H9 (cell line): ENCODE results near the gene DLGAP4. TPM values are rescaled to one million over a fixed set of nuclear protein-coding genes. Genes with fewer than 3 reads are reported as not detected.

Source experiments
- DNase-seq: peaks from one replicate; pipeline ENCODE4 v3.0.0-alpha.2; 2017
- H2AFZ ChIP-seq: one replicate; pipeline ENCODE4 v1.6.1; 2013; ENCODE audit warnings: mild to moderate bottlenecking, low read length, control low read depth, moderate library complexity
- H2AK5ac ChIP-seq: 2 replicates; pipeline ENCODE4 v1.6.1; 2013; ENCODE audit warnings: low read length, control low read depth, mixed read lengths; ENCODE audit not compliant: insufficient read length
- H2BK120ac ChIP-seq: one replicate; pipeline ENCODE4 v1.6.1; 2013; ENCODE audit warnings: low read depth, mild to moderate bottlenecking, low read length, control low read depth, inconsistent platforms; ENCODE audit not compliant: poor library complexity, severe bottlenecking
- H2BK12ac ChIP-seq: 2 replicates; pipeline ENCODE4 v1.6.1; 2013; ENCODE audit warnings: low read length, control low read depth, mixed read lengths, low read depth; ENCODE audit not compliant: insufficient read length
- H2BK15ac ChIP-seq: 2 replicates; pipeline ENCODE4 v1.6.1; 2013; ENCODE audit warnings: low read depth, low read length, control low read depth
- H2BK20ac ChIP-seq: one replicate; pipeline ENCODE4 v1.6.1; 2013; ENCODE audit warnings: low read depth, mild to moderate bottlenecking, low read length, control low read depth, inconsistent platforms; ENCODE audit not compliant: poor library complexity, severe bottlenecking
- H2BK5ac ChIP-seq: 2 replicates; pipeline ENCODE4 v1.6.1; 2013; ENCODE audit warnings: low read length, control low read depth, mixed read lengths; ENCODE audit not compliant: insufficient read length
- H3K14ac ChIP-seq: 2 replicates; pipeline ENCODE4 v1.6.1; 2013; ENCODE audit warnings: low read length, control low read depth; ENCODE audit not compliant: insufficient read depth
- H3K18ac ChIP-seq: 2 replicates; pipeline ENCODE4 v1.6.1; 2013; ENCODE audit warnings: low read depth, mild to moderate bottlenecking, mixed read lengths, low read length, control low read depth; ENCODE audit not compliant: insufficient read length
- H3K23ac ChIP-seq: 2 replicates; pipeline ENCODE4 v1.6.1; 2013; ENCODE audit warnings: low read length, control low read depth, mixed read lengths, low read depth; ENCODE audit not compliant: insufficient read length
- H3K23me2 ChIP-seq: 2 replicates; pipeline ENCODE4 v1.6.1; 2013; ENCODE audit warnings: low read depth, mild to moderate bottlenecking, mixed read lengths, low read length, control low read depth; ENCODE audit not compliant: insufficient read length, poor library complexity, severe bottlenecking
- H3K27ac ChIP-seq: 2 replicates; pipeline ENCODE4 v1.5.1; 2013; ENCODE audit warnings: low read length, control low read depth, mixed read lengths, low read depth; ENCODE audit not compliant: insufficient read length
- H3K27me3 ChIP-seq: 2 replicates; pipeline ENCODE4 v1.6.1; 2013; ENCODE audit warnings: low read length, control low read depth, inconsistent platforms; ENCODE audit not compliant: insufficient read depth
- H3K4ac ChIP-seq: 2 replicates; pipeline ENCODE4 v1.6.1; 2013; ENCODE audit warnings: low read depth, mild to moderate bottlenecking, control low read depth, inconsistent platforms, low read length, moderate library complexity
- H3K4me1 ChIP-seq: 2 replicates; pipeline ENCODE4 v1.6.1; 2013; ENCODE audit warnings: low read length, control low read depth, inconsistent platforms; ENCODE audit not compliant: insufficient read depth
- H3K4me2 ChIP-seq: 2 replicates; pipeline ENCODE4 v1.6.1; 2013; ENCODE audit warnings: low read length, control low read depth, mixed read lengths; ENCODE audit not compliant: insufficient read length, insufficient read depth
- H3K56ac ChIP-seq: 2 replicates; pipeline ENCODE4 v1.6.1; 2013; ENCODE audit warnings: low read depth, mild to moderate bottlenecking, mixed read lengths, low read length, control low read depth; ENCODE audit not compliant: insufficient read length
- H3K79me1 ChIP-seq: 2 replicates; pipeline ENCODE4 v1.6.1; 2013; ENCODE audit warnings: low read depth, mild to moderate bottlenecking, moderate library complexity, low read length, control low read depth, inconsistent platforms; ENCODE audit not compliant: insufficient read depth, poor library complexity, severe bottlenecking
- H3K79me2 ChIP-seq: 2 replicates; pipeline ENCODE4 v1.6.1; 2013; ENCODE audit warnings: low read length, control low read depth, inconsistent platforms; ENCODE audit not compliant: insufficient read depth
- H3K9ac ChIP-seq: 2 replicates; pipeline ENCODE4 v1.6.1; 2013; ENCODE audit warnings: low read length, control low read depth, mixed read lengths; ENCODE audit not compliant: insufficient read length; ENCODE audit errors: extremely low read depth
- H3K9me3 ChIP-seq: one replicate; pipeline ENCODE4 v1.6.1; 2013; ENCODE audit warnings: low read depth, low read length, inconsistent platforms; ENCODE audit not compliant: control insufficient read depth
- H3T11ph ChIP-seq: one replicate; pipeline ENCODE4 v1.6.1; 2013; ENCODE audit warnings: mild to moderate bottlenecking, low read length, control low read depth, inconsistent platforms
- H4K20me1 ChIP-seq: one replicate; pipeline ENCODE4 v1.6.1; 2013; ENCODE audit not compliant: control insufficient read depth, insufficient read length, insufficient read depth
- H4K5ac ChIP-seq: 2 replicates; pipeline ENCODE4 v1.6.1; 2013; ENCODE audit warnings: low read depth, mild to moderate bottlenecking, mixed read lengths, low read length, control low read depth; ENCODE audit not compliant: insufficient read length
- H4K8ac ChIP-seq: replicated peaks from 2 replicates; pipeline ENCODE4 v1.6.1; 2013; ENCODE audit warnings: low read length, control low read depth, mixed read lengths, low read depth; ENCODE audit not compliant: insufficient read length
- H4K91ac ChIP-seq: 2 replicates; pipeline ENCODE4 v1.6.1; 2013; ENCODE audit warnings: low read depth, mild to moderate bottlenecking, moderate library complexity, mixed read lengths, low read length, control low read depth; ENCODE audit not compliant: insufficient read length
- H3K27ac Mint-ChIP-seq, 3 experiments: 2 replicates in 2 of 3; 3 replicates in 1 of 3; pipeline ENCODE4 v1.8.0; 2020 to 2021; ENCODE audit warnings: mixed read lengths in 3 of 3, mild to moderate bottlenecking in 1 of 3, moderate library complexity in 1 of 3
- H3K27me3 Mint-ChIP-seq: 2 replicates; pipeline ENCODE4 v1.8.0; 2021; ENCODE audit warnings: low read depth, mild to moderate bottlenecking, moderate library complexity, mixed read lengths
- H3K36me3 Mint-ChIP-seq, 3 experiments: 2 replicates in 2 of 3; 3 replicates in 1 of 3; pipeline ENCODE4 v1.8.0; 2020 to 2021; ENCODE audit warnings: low read depth in 3 of 3, mixed read lengths in 3 of 3; ENCODE audit not compliant: insufficient read depth in 1 of 3
- H3K4me1 Mint-ChIP-seq, 2 experiments: 2 replicates each; pipeline ENCODE4 v1.8.0; 2020; ENCODE audit warnings: mixed read lengths in 2 of 2
- H3K4me3 Mint-ChIP-seq, 2 experiments: 2 replicates in 1 of 2; 3 replicates in 1 of 2; pipeline ENCODE4 v1.8.0; 2020 to 2021; ENCODE audit warnings: mild to moderate bottlenecking in 2 of 2, mixed read lengths in 2 of 2, moderate library complexity in 1 of 2
- H3K9me3 Mint-ChIP-seq, 2 experiments: 2 replicates in 1 of 2; 3 replicates in 1 of 2; pipeline ENCODE4 v1.8.0; 2020; ENCODE audit warnings: mild to moderate bottlenecking in 2 of 2, mixed read lengths in 2 of 2, moderate library complexity in 1 of 2
- CTCF ChIP-seq: fragments of 200-600 bp; sonication (generic); conservative IDR thresholded peaks from 3 replicates; pipeline ENCODE4 v1.8.0; 2021; ENCODE audit warnings: antibody characterized with exemption, mild to moderate bottlenecking
- WGBS: extraction: QIAGEN DNeasy Blood & Tissue Kit; methylation state at CpG from one replicate; pipeline ENCODE4 v1.1.7; 2013; ENCODE audit warnings: missing lambda C conversion rate, low lambda C conversion rate, mixed read lengths; ENCODE audit not compliant: insufficient read length; ENCODE audit errors: extremely low coverage; 5-methylcytosine and 5-hydroxymethylcytosine counted together
- total RNA-seq: library from RNA; stranded (reverse); gene quantifications from 2 replicates; pipeline ENCODE4 v1.2.1, GENCODE V29; 2021

DLGAP4 gene
- total RNA-seq, 1 experiment from 2014 or later, result 48.0 TPM

GRCh38 chr20:36439040-36439730 is 133.0 kb downstream of the DLGAP4 start:
- no peak overlapping the region for H2AFZ ChIP-seq

More at GRCh38 chr20:36439040-36439730, 133.0 kb downstream of the DLGAP4 start:
- no peak overlapping the region for H2BK15ac ChIP-seq
- no peaks in the 10 kb centered on the region for H4K20me1 ChIP-seq
- Mint-ChIP-seq H3K9me3 (no peaks in the 10 kb centered on the region; a peak in 1 of 5 replicates), H3K4me3 (no peak overlapping the region), H3K36me3 (no peaks in the 10 kb centered on the region; a peak in 1 of 7 replicates), H3K27me3 (peaks cover 24% of the 10 kb centered on the region), H3K4me1 (peaks cover 3 to 9% of the 10 kb centered on the region in 2 experiments; a peak in 3 of 4 replicates), H3K27ac (peak overlapping the region in 1 of 3 experiments; percentile 59; a peak in 1 of 7 replicates)
- no peak overlapping the region for H4K8ac ChIP-seq
- no peak overlapping the region for H4K5ac ChIP-seq
- no peak overlapping the region for H2BK120ac ChIP-seq
- no peaks in the 10 kb centered on the region for H3K79me1 ChIP-seq
- H3K9me3 ChIP-seq, result no peaks in the 10 kb centered on the region
- no peak overlapping the region for H2BK20ac ChIP-seq
- TF ChIP-seq CTCF, result peak; percentile 95
- H3T11ph ChIP-seq, result no peak overlapping the region
- no peak overlapping the region for H3K56ac ChIP-seq
- H3K27ac ChIP-seq, result no peak overlapping the region
- H3K23ac ChIP-seq, result no peak overlapping the region
- H3K79me2 ChIP-seq, result no peaks in the 10 kb centered on the region
- no peak overlapping the region for H4K91ac ChIP-seq
- no peak overlapping the region for H3K4me2 ChIP-seq
- no peak overlapping the region for H3K14ac ChIP-seq
- no peak overlapping the region for H3K4ac ChIP-seq
- no peaks in the 10 kb centered on the region for H3K23me2 ChIP-seq
- no peak overlapping the region for H3K18ac ChIP-seq
- no peak overlapping the region for H2BK12ac ChIP-seq
- WGBS, result no CpG with 5 or more reads among the region's 9 CpGs
- H2AK5ac ChIP-seq, result no peak overlapping the region
- H3K9ac ChIP-seq, result no peak overlapping the region
- H3K27me3 ChIP-seq, result no peaks in the 10 kb centered on the region; the same call in 1 of the 2 replicates
- H3K4me1 ChIP-seq, result no peaks in the 10 kb centered on the region
- H2BK5ac ChIP-seq, result no peak overlapping the region
- DNase-seq, result peak; percentile 86
